ENCODE results near the gene XBP1. TPM values are rescaled to one million over a fixed set of nuclear protein-coding genes. Genes with fewer than 3 reads are reported as not detected.
"Not testable (repeated sequence)": the region's sequence is repeated elsewhere in the genome, so short reads cannot be mapped to it uniquely, and the experiment has no call there.

The XBP1 gene
- total RNA-seq, 1 donor from 2014 or later: 77.4 TPM

- Mint-ChIP-seq H3K27me3 (ENCODE audit: unreplicated experiment) (peaks cover 5% of the 10 kb centered on the region), H3K36me3 (ENCODE audit: unreplicated experiment) (no peaks in the 10 kb centered on the region), H3K4me1 (ENCODE audit: low read depth, unreplicated experiment) (peaks cover 5% of the 10 kb centered on the region), H3K27ac (ENCODE audit: unreplicated experiment) (no peak overlapping the region), H3K4me3 (ENCODE audit: unreplicated experiment) (no peak overlapping the region), H3K9me3 (ENCODE audit: unreplicated experiment) (peaks cover 2% of the 10 kb centered on the region)
- no peak for DNase-seq
- no peak for TF ChIP-seq CTCF (IDR thresholded peaks at IDR 0.05; ENCODE audit: partially characterized antibody, unreplicated experiment)
Measured at GRCh38 chr22:28769394-28770085, 30.8 kb downstream of the XBP1 start.

DNA sequence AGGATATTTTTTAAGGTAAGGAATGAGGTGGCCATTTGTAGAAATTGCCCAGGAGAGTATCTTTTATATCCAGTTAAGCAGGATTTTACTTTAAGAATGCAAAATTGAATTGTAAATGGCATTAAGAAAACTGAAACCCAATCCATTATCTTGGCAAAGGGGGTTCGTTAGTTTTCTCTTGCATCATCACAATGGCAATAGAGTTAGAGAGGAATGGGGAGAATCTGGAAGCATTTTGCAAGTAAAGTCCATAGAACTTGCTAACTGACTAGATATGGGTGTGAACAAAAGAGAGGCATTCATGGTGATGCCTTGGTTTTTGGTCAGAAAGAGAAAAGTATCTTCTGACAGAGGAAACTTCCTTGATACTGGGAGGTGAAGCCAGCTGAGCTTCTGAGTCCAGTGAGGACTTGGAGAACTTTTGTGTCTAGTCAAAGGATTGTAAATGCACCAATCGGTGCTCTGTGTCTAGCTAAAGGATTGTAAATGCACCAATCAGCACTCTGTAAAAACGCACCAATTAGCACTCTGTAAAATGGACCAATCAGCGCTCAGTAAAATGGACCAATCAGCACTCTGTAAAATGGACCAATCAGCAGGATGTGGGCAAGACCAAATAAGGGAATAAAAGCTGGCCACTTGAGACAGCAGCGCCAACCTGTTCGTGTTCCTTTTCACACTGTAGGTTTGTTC, 31.5 kb downstream of the XBP1 start:
- Mint-ChIP-seq H3K27ac (ENCODE audit: unreplicated experiment) (no peak overlapping the region), H3K36me3 (ENCODE audit: unreplicated experiment) (no peaks in the 10 kb centered on the region), H3K4me3 (ENCODE audit: unreplicated experiment) (no peak overlapping the region), H3K27me3 (ENCODE audit: unreplicated experiment) (peaks cover 5% of the 10 kb centered on the region), H3K4me1 (ENCODE audit: low read depth, unreplicated experiment) (peaks cover 5% of the 10 kb centered on the region), H3K9me3 (ENCODE audit: unreplicated experiment) (peaks cover 2% of the 10 kb centered on the region)
- TF ChIP-seq CTCF (IDR thresholded peaks at IDR 0.05; ENCODE audit: partially characterized antibody, unreplicated experiment): no peak
- DNase-seq: no peak

DNA sequence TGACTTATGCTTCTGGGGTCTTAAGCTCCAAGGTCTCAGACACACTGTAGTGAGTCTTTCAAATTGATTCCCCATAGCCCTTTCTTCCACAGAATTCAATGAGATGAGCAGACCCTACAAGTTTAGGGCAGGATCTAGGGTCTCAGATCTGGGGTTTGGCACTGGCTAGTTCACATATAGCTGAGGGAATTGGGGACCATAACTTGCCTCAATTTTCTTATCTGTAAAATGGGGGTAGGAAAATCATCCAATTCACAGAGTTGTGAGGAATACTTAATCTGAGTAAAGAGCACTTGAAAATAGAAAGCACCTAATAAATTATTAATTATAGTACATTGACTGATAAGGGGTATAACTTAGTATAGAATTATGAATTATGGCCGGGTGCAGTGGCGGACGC, 33.7 kb downstream of the XBP1 start:
- Mint-ChIP-seq H3K4me1 (ENCODE audit: low read depth, unreplicated experiment) (no peaks in the 10 kb centered on the region), H3K36me3 (ENCODE audit: unreplicated experiment) (no peaks in the 10 kb centered on the region), H3K9me3 (ENCODE audit: unreplicated experiment) (peaks cover 2% of the 10 kb centered on the region), H3K4me3 (ENCODE audit: unreplicated experiment) (no peak overlapping the region), H3K27me3 (ENCODE audit: unreplicated experiment) (peaks cover 3% of the 10 kb centered on the region), H3K27ac (ENCODE audit: unreplicated experiment) (no peak overlapping the region)
- no peak for DNase-seq
- no peak for TF ChIP-seq CTCF (IDR thresholded peaks at IDR 0.05; ENCODE audit: partially characterized antibody, unreplicated experiment)

- H3K27ac Mint-ChIP-seq (ENCODE audit: unreplicated experiment); H3K4me1 Mint-ChIP-seq (ENCODE audit: low read depth, unreplicated experiment); DNase-seq; H3K4me3 Mint-ChIP-seq (ENCODE audit: unreplicated experiment); H3K9me3 Mint-ChIP-seq (ENCODE audit: unreplicated experiment); H3K36me3 Mint-ChIP-seq (ENCODE audit: unreplicated experiment); H3K27me3 Mint-ChIP-seq (ENCODE audit: unreplicated experiment): not testable (repeated sequence)
Measured at GRCh38 chr22:28762000-28762399, 38.4 kb downstream of the XBP1 start.

- DNase-seq: no peak
- H3K4me1 Mint-ChIP-seq (ENCODE audit: low read depth, unreplicated experiment): no peaks in the 10 kb centered on the region
- H3K27me3 Mint-ChIP-seq (ENCODE audit: unreplicated experiment): peaks cover 1% of the 10 kb centered on the region
Measured at GRCh38 chr22:28761449-28761755, 39.0 kb downstream of the XBP1 start.

More at GRCh38 chr22:28761449-28761755, 39.0 kb downstream of the XBP1 start:
- TF ChIP-seq CTCF (IDR thresholded peaks at IDR 0.05; ENCODE audit: partially characterized antibody, unreplicated experiment): no peak
- H3K27ac Mint-ChIP-seq (ENCODE audit: unreplicated experiment): no peak overlapping the region
- H3K4me3 Mint-ChIP-seq (ENCODE audit: unreplicated experiment): no peak overlapping the region
- no peaks in the 10 kb centered on the region for H3K36me3 Mint-ChIP-seq (ENCODE audit: unreplicated experiment)
- no peaks in the 10 kb centered on the region for H3K9me3 Mint-ChIP-seq (ENCODE audit: unreplicated experiment)
